Liver (tissue), 9 donors: Measurements from ENCODE around the gene TMPRSS5. TPM values are rescaled to one million over a fixed set of nuclear protein-coding genes. Genes with fewer than 3 reads are reported as not detected.
A peak's percentile ranks its signal among the peaks of the same experiment; 100 is the strongest.

Source experiments
- DNase-seq: peaks from one replicate; pipeline ENCODE4 v3.0.0-alpha.2; 2017; ENCODE audit warnings: low spot score
- H3K27ac ChIP-seq, 2 donors: one replicate each; pipeline ENCODE4 v1.7.0; 2013; ENCODE audit warnings: inconsistent platforms in 2 of 2, low read length in 2 of 2, control low read depth in 1 of 2, low read depth in 1 of 2, mild to moderate bottlenecking in 1 of 2
- H3K27me3 ChIP-seq, 4 donors: one replicate each; pipeline versions ENCODE4 v1.6.1 to v1.7.0; 2013; ENCODE audit warnings: low read length in 3 of 4, inconsistent platforms in 1 of 4, mild to moderate bottlenecking in 1 of 4, moderate library complexity in 1 of 4; ENCODE audit not compliant: control insufficient read depth in 4 of 4, insufficient read depth in 4 of 4
- H3K36me3 ChIP-seq, 4 donors: one replicate each; pipeline versions ENCODE4 v1.6.1 to v1.7.0; 2013; ENCODE audit warnings: low read length in 3 of 4, mild to moderate bottlenecking in 3 of 4, low read depth in 1 of 4, moderate library complexity in 1 of 4; ENCODE audit not compliant: control insufficient read depth in 4 of 4, insufficient read depth in 3 of 4
- H3K4me1 ChIP-seq, 4 donors: one replicate each; pipeline versions ENCODE4 v1.6.1 to v1.7.0; 2013; ENCODE audit warnings: low read length in 3 of 4, mild to moderate bottlenecking in 3 of 4, moderate library complexity in 1 of 4; ENCODE audit not compliant: control insufficient read depth in 4 of 4, insufficient read depth in 4 of 4
- H3K4me3 ChIP-seq, 3 donors: one replicate each; pipeline versions ENCODE4 v1.6.1 to v1.7.0; 2013; ENCODE audit warnings: low read length in 3 of 3, control low read depth in 1 of 3, low read depth in 1 of 3, mild to moderate bottlenecking in 1 of 3
- H3K9ac ChIP-seq, 2 donors: one replicate each; pipeline ENCODE4 v1.7.0; 2013; ENCODE audit warnings: low read length in 2 of 2, mild to moderate bottlenecking in 2 of 2, moderate library complexity in 2 of 2, control low read depth in 1 of 2, low read depth in 1 of 2
- H3K9me3 ChIP-seq, 4 donors: one replicate each; pipeline versions ENCODE4 v1.6.1 to v1.7.0; 2013; ENCODE audit warnings: low read length in 3 of 4; ENCODE audit not compliant: control insufficient read depth in 4 of 4
- FOXA1 ChIP-seq: IDR thresholded peaks from 2 replicates; pipeline ENCODE4 v1.6.1; 2016; ENCODE audit warnings: antibody characterized with exemption
- FOXA2 ChIP-seq: IDR thresholded peaks from 2 replicates; pipeline ENCODE4 v1.6.1; 2016; ENCODE audit warnings: antibody characterized with exemption
- GABPA ChIP-seq, 2 donors: IDR thresholded peaks in 1 of 2; conservative IDR thresholded peaks in 1 of 2; 2 replicates each; pipeline ENCODE4 v1.6.1; 2016; ENCODE audit warnings: antibody characterized with exemption in 2 of 2, mild to moderate bottlenecking in 1 of 2, moderate library complexity in 1 of 2
- HNF4A ChIP-seq, 2 donors: conservative IDR thresholded peaks; 2 replicates each; pipeline ENCODE4 v1.6.1; 2016; ENCODE audit warnings: antibody characterized with exemption in 2 of 2, mild to moderate bottlenecking in 2 of 2
- HNF4G ChIP-seq: IDR thresholded peaks from 2 replicates; pipeline ENCODE4 v1.6.1; 2016; ENCODE audit warnings: antibody characterized with exemption
- JUND ChIP-seq, 2 donors: IDR thresholded peaks; 2 replicates each; pipeline ENCODE4 v1.6.1; 2016; ENCODE audit warnings: antibody characterized with exemption in 2 of 2
- NR2F2 ChIP-seq: IDR thresholded peaks from 2 replicates; pipeline ENCODE4 v1.6.1; 2016; ENCODE audit warnings: antibody characterized with exemption
- RAD21 ChIP-seq, 2 donors: IDR thresholded peaks; 2 replicates each; pipeline ENCODE4 v1.6.1; 2016; ENCODE audit warnings: antibody characterized with exemption in 2 of 2, mild to moderate bottlenecking in 2 of 2
- RXRA ChIP-seq, 2 donors: IDR thresholded peaks; 2 replicates each; pipeline ENCODE4 v1.6.1; 2017 to 2018; ENCODE audit warnings: antibody characterized with exemption in 2 of 2, mild to moderate bottlenecking in 1 of 2
- SP1 ChIP-seq: IDR thresholded peaks from 2 replicates; pipeline ENCODE4 v1.6.1; 2018; ENCODE audit warnings: antibody characterized with exemption, mild to moderate bottlenecking
- TAF1 ChIP-seq: conservative IDR thresholded peaks from 2 replicates; pipeline ENCODE4 v1.6.1; 2016; ENCODE audit warnings: antibody characterized with exemption, mild to moderate bottlenecking
- YY1 ChIP-seq: IDR thresholded peaks from 2 replicates; pipeline ENCODE4 v1.6.1; 2016; ENCODE audit warnings: antibody characterized with exemption, mild to moderate bottlenecking
- WGBS: extraction: QIAGEN DNeasy Blood & Tissue Kit; methylation state at CpG from one replicate; pipeline ENCODE4 v1.1.7; 2013; 5-methylcytosine and 5-hydroxymethylcytosine counted together
- polyA plus RNA-seq, 2 donors: library from polyadenylated mRNA; stranded (reverse) in 1 of 2; unstranded in 1 of 2; fragments of 200-250 nt in 1 of 2; fragments of >200 nt in 1 of 2; fragmentation: Nextera tagmentation in 1 of 2; extraction: Ambion mirVana in 1 of 2; gene quantifications; one replicate each; pipeline versions ENCODE4 v1.2.1 to v1.2.3, GENCODE V29; 2013 to 2015
- total RNA-seq, 2 donors: library from RNA; depleted of rRNA; stranded (reverse); fragments of >200 nt; gene quantifications; one replicate each; pipeline ENCODE4 v1.2.3, GENCODE V29; 2014
- TF ChIP-seq, protein P1 (sequence below): IDR thresholded peaks from 2 replicates; pipeline ENCODE4 v1.6.1; 2016; ENCODE audit warnings: antibody characterized with exemption
- TF ChIP-seq, protein P2 (sequence below): IDR thresholded peaks from 2 replicates; pipeline ENCODE4 v1.6.1; 2016; ENCODE audit warnings: antibody characterized with exemption
- TF ChIP-seq, protein P3 (sequence below): IDR thresholded peaks from 2 replicates; pipeline ENCODE4 v1.6.1; 2016; ENCODE audit warnings: antibody characterized with exemption, mild to moderate bottlenecking
- TF ChIP-seq, protein P4 (sequence below): IDR thresholded peaks from 2 replicates; pipeline ENCODE4 v1.6.1; 2016; ENCODE audit warnings: antibody characterized with exemption
- TF ChIP-seq, protein P5 (sequence below): fragments of 150-350 bp; IDR thresholded peaks from 2 replicates; pipeline ENCODE4 v1.5.1; 2017; ENCODE audit warnings: improper control_type of control experiment, low read depth, low read length; ENCODE audit not compliant: missing input control
- donor health status: healthy.
- donor health status: healthy.
- donor health status: healthy.
- donor health status: healthy.
- donor health status: healthy.

TMPRSS5 gene
- total and polyA plus RNA-seq, 4 donors, result 0.05 to 0.39 (median 0.17) TPM

DNA sequence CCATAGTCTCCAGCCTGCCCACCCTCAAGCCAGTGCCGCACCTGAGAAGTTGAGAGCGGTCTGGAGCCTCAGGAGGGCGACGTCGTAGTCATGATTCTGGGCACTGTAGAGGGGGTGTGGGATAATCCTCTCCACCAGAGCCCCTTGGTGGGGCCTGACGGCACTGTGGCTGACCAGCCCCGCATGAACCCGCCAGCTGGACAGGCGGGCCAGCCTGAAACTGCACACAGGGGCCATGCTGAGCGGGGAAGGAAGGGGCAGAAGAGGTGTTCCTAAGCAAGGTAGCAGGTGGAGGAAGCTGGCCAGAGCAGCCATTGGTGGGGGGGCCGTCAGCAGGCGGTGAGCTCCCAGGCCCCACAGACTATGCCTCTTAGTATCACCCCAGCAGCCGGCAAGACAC lies 13.1 kb downstream of the TMPRSS5 start (continued):
- TF ChIP-seq, protein P1, sequence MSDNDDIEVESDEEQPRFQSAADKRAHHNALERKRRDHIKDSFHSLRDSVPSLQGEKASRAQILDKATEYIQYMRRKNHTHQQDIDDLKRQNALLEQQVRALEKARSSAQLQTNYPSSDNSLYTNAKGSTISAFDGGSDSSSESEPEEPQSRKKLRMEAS, result no peak
- TF ChIP-seq TAF1, result no peak
- no peak for TF ChIP-seq GABPA (IDR thresholded peaks at IDR 0.05 in 1 of 2, conservative IDR thresholded peaks at IDR 0.05 in 1 of 2)
- TF ChIP-seq, protein P2, sequence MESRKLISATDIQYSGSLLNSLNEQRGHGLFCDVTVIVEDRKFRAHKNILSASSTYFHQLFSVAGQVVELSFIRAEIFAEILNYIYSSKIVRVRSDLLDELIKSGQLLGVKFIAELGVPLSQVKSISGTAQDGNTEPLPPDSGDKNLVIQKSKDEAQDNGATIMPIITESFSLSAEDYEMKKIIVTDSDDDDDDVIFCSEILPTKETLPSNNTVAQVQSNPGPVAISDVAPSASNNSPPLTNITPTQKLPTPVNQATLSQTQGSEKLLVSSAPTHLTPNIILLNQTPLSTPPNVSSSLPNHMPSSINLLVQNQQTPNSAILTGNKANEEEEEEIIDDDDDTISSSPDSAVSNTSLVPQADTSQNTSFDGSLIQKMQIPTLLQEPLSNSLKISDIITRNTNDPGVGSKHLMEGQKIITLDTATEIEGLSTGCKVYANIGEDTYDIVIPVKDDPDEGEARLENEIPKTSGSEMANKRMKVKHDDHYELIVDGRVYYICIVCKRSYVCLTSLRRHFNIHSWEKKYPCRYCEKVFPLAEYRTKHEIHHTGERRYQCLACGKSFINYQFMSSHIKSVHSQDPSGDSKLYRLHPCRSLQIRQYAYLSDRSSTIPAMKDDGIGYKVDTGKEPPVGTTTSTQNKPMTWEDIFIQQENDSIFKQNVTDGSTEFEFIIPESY, result no peak

DNA sequence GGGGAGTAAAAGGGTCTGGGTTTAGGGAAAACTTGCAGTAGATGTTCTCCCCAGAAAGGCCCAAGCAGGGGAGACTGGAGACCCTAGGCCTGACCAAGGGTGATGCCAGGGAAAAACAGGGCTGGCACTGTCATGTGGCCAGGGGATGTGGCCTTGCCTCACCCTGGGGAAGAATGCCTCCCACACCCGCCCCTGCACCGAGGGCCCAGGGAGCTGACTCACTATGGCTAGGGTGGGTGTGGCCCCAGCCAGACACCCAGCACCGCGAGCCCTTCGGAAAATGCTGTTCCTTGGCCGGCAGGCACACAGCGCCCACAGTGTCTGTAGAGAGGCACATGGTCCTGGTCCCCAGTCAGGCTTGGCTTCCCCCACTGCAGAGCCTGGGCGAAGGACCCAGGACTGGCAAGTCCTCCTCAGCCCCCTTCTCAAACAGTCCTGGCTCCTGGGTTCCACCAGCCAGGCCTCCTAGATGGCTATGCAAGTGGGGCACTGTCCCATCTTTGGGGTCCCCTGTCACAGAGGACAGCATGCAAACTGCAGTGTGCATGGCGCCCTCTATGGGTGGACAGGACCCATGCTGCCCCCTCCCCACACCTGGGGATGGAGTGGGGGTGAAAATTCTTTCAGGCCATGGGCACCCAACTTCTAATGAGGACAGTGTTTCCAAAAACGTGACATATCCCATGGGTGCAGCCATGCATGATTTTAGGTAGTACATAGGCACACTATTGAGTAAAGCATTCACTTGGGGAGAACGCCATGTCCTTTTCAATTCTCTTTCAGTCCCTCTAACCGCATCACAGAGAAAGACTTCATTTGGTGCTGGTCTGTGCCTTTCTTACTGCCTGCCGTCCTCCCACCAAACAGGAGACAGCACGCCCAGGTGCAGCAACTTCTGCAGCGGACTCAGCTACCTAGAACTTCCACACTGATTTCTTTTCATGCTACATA lies 15.2 kb downstream of the TMPRSS5 start:
- no peak overlapping the region for H3K9ac ChIP-seq
- TF ChIP-seq JUND (IDR thresholded peaks at IDR 0.05) (no peak), RAD21 (IDR thresholded peaks at IDR 0.05) (no peak), TAF1 (no peak), RXRA (IDR thresholded peaks at IDR 0.05) (no peak), HNF4A (conservative IDR thresholded peaks at IDR 0.05) (no peak), HNF4G (no peak), YY1 (no peak), NR2F2 (no peak), SP1 (no peak), GABPA (IDR thresholded peaks at IDR 0.05 in 1 of 2, conservative IDR thresholded peaks at IDR 0.05 in 1 of 2) (no peak), FOXA2 (no peak), FOXA1 (no peak)
- TF ChIP-seq, protein P3, sequence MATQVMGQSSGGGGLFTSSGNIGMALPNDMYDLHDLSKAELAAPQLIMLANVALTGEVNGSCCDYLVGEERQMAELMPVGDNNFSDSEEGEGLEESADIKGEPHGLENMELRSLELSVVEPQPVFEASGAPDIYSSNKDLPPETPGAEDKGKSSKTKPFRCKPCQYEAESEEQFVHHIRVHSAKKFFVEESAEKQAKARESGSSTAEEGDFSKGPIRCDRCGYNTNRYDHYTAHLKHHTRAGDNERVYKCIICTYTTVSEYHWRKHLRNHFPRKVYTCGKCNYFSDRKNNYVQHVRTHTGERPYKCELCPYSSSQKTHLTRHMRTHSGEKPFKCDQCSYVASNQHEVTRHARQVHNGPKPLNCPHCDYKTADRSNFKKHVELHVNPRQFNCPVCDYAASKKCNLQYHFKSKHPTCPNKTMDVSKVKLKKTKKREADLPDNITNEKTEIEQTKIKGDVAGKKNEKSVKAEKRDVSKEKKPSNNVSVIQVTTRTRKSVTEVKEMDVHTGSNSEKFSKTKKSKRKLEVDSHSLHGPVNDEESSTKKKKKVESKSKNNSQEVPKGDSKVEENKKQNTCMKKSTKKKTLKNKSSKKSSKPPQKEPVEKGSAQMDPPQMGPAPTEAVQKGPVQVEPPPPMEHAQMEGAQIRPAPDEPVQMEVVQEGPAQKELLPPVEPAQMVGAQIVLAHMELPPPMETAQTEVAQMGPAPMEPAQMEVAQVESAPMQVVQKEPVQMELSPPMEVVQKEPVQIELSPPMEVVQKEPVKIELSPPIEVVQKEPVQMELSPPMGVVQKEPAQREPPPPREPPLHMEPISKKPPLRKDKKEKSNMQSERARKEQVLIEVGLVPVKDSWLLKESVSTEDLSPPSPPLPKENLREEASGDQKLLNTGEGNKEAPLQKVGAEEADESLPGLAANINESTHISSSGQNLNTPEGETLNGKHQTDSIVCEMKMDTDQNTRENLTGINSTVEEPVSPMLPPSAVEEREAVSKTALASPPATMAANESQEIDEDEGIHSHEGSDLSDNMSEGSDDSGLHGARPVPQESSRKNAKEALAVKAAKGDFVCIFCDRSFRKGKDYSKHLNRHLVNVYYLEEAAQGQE, result no peak
- TF ChIP-seq, protein P2, result no peak
- TF ChIP-seq, protein P4, sequence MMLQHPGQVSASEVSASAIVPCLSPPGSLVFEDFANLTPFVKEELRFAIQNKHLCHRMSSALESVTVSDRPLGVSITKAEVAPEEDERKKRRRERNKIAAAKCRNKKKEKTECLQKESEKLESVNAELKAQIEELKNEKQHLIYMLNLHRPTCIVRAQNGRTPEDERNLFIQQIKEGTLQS, result no peak
- TF ChIP-seq, protein P5, sequence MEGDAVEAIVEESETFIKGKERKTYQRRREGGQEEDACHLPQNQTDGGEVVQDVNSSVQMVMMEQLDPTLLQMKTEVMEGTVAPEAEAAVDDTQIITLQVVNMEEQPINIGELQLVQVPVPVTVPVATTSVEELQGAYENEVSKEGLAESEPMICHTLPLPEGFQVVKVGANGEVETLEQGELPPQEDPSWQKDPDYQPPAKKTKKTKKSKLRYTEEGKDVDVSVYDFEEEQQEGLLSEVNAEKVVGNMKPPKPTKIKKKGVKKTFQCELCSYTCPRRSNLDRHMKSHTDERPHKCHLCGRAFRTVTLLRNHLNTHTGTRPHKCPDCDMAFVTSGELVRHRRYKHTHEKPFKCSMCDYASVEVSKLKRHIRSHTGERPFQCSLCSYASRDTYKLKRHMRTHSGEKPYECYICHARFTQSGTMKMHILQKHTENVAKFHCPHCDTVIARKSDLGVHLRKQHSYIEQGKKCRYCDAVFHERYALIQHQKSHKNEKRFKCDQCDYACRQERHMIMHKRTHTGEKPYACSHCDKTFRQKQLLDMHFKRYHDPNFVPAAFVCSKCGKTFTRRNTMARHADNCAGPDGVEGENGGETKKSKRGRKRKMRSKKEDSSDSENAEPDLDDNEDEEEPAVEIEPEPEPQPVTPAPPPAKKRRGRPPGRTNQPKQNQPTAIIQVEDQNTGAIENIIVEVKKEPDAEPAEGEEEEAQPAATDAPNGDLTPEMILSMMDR, result no peak
- H3K4me3 ChIP-seq, result no peak overlapping the region
- no peaks in the 10 kb centered on the region for H3K9me3 ChIP-seq
- H3K27me3 ChIP-seq, result no peaks in the 10 kb centered on the region
- peak; percentile 53 for DNase-seq
- H3K36me3 ChIP-seq, result peaks cover 0 to 2% (median 0%) of the 10 kb centered on the region in 4 donors
- H3K4me1 ChIP-seq, result no peaks in the 10 kb centered on the region
- WGBS, result 81% methylated on average over 15 of the region's 15 CpGs
- H3K27ac ChIP-seq, result no peak overlapping the region
